ENCODE results near the gene MYL4. TPM values are rescaled to one million over a fixed set of nuclear protein-coding genes. Genes with fewer than 3 reads are reported as not detected.

MYL4 gene
- 0.15 to 0.24 TPM (median 0.22 TPM) in 3 of 5 replicates, not detected in the others for total RNA-seq (2022; extraction: Qiagen RNA extraction)

DNA sequence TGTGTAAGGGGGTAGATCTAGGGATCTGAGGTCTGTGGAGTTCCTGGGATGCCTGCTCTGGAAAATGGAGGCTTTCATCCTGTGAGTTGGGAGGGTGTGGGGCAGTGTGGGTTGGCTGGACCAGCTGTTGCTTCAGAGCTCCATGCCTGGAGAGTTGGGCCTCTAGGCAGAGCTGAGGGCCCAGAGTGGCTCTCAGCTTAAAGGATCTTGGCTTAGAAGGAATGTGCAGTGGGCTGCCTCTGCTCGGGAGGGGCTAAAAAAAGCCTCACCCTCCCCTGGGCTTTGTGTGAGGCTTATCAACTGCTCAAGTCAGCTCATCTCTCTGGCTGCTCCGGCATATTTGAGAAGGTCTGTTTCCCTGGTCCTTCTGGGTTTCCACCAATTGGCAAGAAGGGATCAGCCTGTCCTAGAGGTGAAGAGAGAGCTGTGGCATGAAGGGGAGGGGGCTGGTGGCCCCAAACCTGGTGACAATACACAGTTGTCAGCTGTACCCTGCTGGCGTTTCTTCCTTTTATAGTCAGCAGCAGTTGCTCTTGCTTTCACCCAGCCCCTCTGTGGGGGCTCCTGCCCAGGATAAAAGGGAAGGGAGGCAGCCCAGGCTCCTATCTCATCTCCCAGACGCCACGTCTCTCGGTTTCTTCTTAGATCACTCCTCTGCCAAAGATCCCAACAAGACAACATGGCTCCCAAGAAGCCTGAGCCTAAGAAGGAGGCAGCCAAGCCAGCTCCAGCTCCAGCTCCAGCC, at the start of gene MYL4:
Gene MYL4, plus strand, starts transcription at position 605 of the 745 bp plus-strand sequence. Its CDS starts 75 bp downstream, at position 680.

DNA sequence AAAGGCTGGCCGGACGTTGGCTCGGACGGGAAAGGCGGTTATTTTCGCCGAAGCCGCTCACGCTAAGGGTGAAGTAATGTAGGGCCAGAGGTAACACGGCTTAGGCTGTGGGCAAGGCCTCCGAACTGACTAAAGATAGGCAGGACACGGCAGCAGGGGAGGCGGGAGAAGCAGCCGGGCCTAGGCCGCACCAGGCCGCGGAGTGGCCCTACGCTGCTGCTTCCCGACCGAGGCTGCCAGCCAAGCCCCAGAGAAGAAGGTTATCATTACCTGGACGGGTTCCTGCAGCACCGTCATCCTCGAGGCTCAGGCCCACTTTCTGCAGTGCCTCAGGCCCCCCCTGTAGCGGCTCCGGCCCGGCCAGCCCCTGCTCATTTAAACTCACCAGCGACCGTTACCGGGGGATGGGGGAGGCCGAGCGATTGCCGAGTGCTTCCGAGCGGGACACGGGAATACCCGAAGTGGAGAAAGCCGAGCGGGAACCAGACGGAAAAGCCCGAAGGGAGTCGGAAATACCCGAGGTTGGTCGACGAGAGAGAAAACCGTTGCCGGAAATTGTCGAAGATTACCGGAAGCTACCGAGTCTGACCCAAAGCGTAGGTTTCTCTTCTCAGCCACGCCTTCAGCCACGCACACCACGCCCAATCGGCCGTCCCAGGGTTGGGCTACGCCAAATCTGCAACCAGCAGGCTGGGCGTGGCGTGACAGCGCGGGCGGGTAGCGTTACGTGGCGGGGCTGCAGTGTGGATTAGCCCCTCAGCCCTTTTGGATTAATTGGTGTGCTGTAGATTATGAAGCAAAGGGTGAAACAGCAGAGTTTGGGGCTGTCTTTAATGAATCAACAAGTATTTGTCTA, 20.0 kb upstream of the MYL4 start, which contains the start of gene CDC27:
Gene CDC27, minus strand, starts transcription at position 420 of the 856 bp plus-strand sequence. Its CDS starts 123 bp downstream, at position 297.

DNA sequence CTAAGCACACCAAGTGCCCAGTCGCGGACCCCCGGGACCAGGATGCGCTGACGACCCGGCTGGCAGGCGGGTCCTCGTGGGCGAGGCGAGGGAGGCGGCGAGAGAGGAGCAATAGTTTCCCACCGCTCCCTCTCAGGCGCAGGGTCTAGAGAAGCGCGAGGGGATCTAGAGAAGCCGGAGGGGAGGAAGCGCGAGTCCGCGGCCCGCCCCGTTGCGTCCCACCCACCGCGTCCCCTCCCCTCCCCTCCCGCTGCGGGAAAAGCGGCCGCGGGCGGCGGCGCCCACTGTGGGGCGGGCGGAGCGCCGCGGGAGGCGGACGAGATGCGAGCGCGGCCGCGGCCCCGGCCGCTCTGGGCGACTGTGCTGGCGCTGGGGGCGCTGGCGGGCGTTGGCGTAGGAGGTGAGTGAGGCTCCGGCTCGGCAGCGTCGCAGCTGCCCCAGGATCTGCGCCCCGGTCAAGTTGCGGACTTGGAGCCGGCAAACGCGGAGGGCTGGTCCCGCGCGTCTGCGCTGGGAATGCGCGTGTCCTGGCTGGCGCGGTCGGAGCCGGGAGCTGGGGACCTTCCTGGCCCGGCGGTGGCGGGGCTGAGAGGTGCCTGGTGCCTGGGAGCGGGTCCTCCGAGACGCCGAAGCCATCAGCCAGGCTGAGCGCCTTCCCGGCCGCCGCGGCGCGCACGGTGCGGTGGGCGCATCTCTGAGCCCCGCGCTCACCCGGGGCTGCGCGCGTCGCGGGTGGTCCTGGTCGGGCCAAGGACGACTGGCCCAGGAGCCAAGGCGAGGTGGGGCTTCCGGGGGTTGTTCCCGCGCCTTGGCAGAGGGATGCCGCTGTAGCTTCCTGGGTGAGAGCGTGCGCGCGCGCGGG, 44.6 kb downstream of the MYL4 start, which contains the start of gene ITGB3:
Gene ITGB3, plus strand, starts transcription at position 287 of the 862 bp plus-strand sequence. Its CDS starts 35 bp downstream, at position 322.

Other genes with a start within 250 kb of the MYL4 start
- 0.39 to 0.93 TPM (median 0.59 TPM) in 5 replicates for gene RPRML, start 230.1 kb upstream of the MYL4 start, total RNA-seq (2022; extraction: Qiagen RNA extraction)
- gene CDC27, start 20.1 kb upstream of the MYL4 start, total RNA-seq (2022; extraction: Qiagen RNA extraction) = 64.2 to 94.3 TPM (median 82.7 TPM) in 5 replicates
- gene ITGB3, start 44.5 kb downstream of the MYL4 start, total RNA-seq (2022; extraction: Qiagen RNA extraction) = 2.9 to 5.5 TPM (median 4.7 TPM) in 5 replicates
- 1.5 to 3.1 TPM (median 2.0 TPM) in 5 replicates for gene EFCAB13, start 114.6 kb downstream of the MYL4 start, total RNA-seq (2022; extraction: Qiagen RNA extraction)

All from A549 treated with dexamethasone at 1 μM for 4 hours (cell line).